Pancreas (tissue), 10 donors: ENCODE results near the gene ECSCR. TPM values are rescaled to one million over a fixed set of nuclear protein-coding genes. Genes with fewer than 3 reads are reported as not detected.

Source experiments
- ATAC-seq, 4 donors: fragments of 200-7000 bp; cut with Tn5 transposase; one replicate each; pipeline versions ENCODE4 v1.8.0 to v1.9.1; 2020; ENCODE audit warnings: mild to moderate bottlenecking in 4 of 4, moderate library complexity in 4 of 4
- DNase-seq, 6 donors: peaks; one replicate each; pipeline ENCODE4 v3.0.0-alpha.2; 2020
- FAIRE-seq: peaks from 2 replicates; lab custom pipeline; 2012; peaks lifted over from hg19 to GRCh38; lab: Jason Lieb, UNC
- H3K27ac ChIP-seq, 4 donors: fragments of 200-600 bp; sonication (generic); 1 replicate in 3 of 4; 2 replicates in 1 of 4; pipeline versions ENCODE4 v1.5.0 to v1.8.0; 2020
- H3K27me3 ChIP-seq, 4 donors: fragments of 200-600 bp; one replicate each; pipeline ENCODE4 v1.8.0; 2021
- H3K36me3 ChIP-seq, 3 donors: fragments of 200-600 bp; sonication (generic) in 1 of 3; one replicate each; pipeline versions ENCODE4 v1.5.0 to v1.8.0; 2020 to 2021
- H3K4me1 ChIP-seq, 3 donors: fragments of 200-600 bp; one replicate each; pipeline ENCODE4 v1.8.0; 2021
- H3K4me3 ChIP-seq, 4 donors: fragments of 200-600 bp; sonication (generic) in 2 of 4; one replicate each; pipeline versions ENCODE4 v1.5.0 to v1.8.0; 2020 to 2021
- H3K9me3 ChIP-seq, 4 donors: fragments of 200-600 bp; one replicate each; pipeline ENCODE4 v1.8.0; 2021
- CTCF ChIP-seq, 4 donors: fragments of 200-600 bp; sonication (generic) in 3 of 4; IDR thresholded peaks; one replicate each; pipeline versions ENCODE4 v1.5.0 to v1.8.0; 2021; ENCODE audit warnings: antibody characterized with exemption in 4 of 4
- WGBS, 2 donors: extraction: QIAGEN DNeasy Blood & Tissue Kit; methylation state at CpG; one replicate each; pipeline ENCODE4 v1.1.7; 2013; 5-methylcytosine and 5-hydroxymethylcytosine counted together
- intact Hi-C, 3 donors: fragments of 100-400 bp; cut with DNase I; formaldehyde crosslinking; loops; one replicate each; pipeline versions ENCODE4 v1.11.1 to v1.14.2; 2022
- polyA plus RNA-seq, 2 donors: library from polyadenylated mRNA; stranded (reverse); fragments of 200-250 nt; gene quantifications; one replicate each; pipeline ENCODE4 v1.2.3, GENCODE V29; 2013
- total RNA-seq, 6 donors: library from RNA; stranded (reverse); fragmentation: NEBNext Ultra II Directional in 4 of 6; extraction: Animal tissue kit (Norgen Biotek cat#: 25700) in 4 of 6; gene quantifications; one replicate each; pipeline versions ENCODE4 v1.2.1 to v1.2.4, GENCODE V29; 2021 to 2023
- donor health status: healthy with polysubstance abuse.
- donor health status: DM: no; HTN: no; CAD: no; lungs with moderate emphysema.
- donor health status: DM: no; HTN: no; CAD: no.
- donor health status: control.
- donor health status: control.
- donor health status: Bipolar disorder and iron deficiency.
- donor health status: DM: yes; HTN: yes; CAD: no.
- donor health status: DM: no; HTN: no; CAD: no.
- donor health status: DM: no; HTN: no; CAD: no.
- donor health status: DM: yes; HTN: yes; CAD: no.

Gene ECSCR
- total and polyA plus RNA-seq, 8 donors = 1.0 to 8.3 (median 2.8) TPM

- DNase-seq (no peak), FAIRE-seq (no peak), ATAC-seq (no peak)
- intact Hi-C loops = no loop called here
- WGBS, 2 donors = 52 to 76% methylated on average over 1 of the region's 1 CpG
- Histone ChIP-seq H3K27ac (no peak overlapping the region), H3K4me1 (no peaks in the 10 kb centered on the region), H3K9me3 (no peaks in the 10 kb centered on the region), H3K36me3 (no peaks in the 10 kb centered on the region), H3K4me3 (no peak overlapping the region), H3K27me3 (no peaks in the 10 kb centered on the region)
- no peak for TF ChIP-seq CTCF (IDR thresholded peaks at IDR 0.05)
These were observed 30.8 kb downstream of the ECSCR start for GRCh38 chr5:139431706-139432105.

- DNase-seq (no peak), ATAC-seq (no peak), FAIRE-seq (no peak)
- H3K4me3 ChIP-seq = no peak overlapping the region
- H3K9me3 ChIP-seq = no peaks in the 10 kb centered on the region
- no peaks in the 10 kb centered on the region for H3K36me3 ChIP-seq
- no peak for TF ChIP-seq CTCF (IDR thresholded peaks at IDR 0.05)
- no peaks in the 10 kb centered on the region for H3K27me3 ChIP-seq
- no peaks in the 10 kb centered on the region for H3K4me1 ChIP-seq
- intact Hi-C loops = no loop called here
- WGBS, 2 donors = 78 to 79% methylated on average over 2 of the region's 2 CpGs
- no peak overlapping the region for H3K27ac ChIP-seq
These were observed 32.5 kb downstream of the ECSCR start for GRCh38 chr5:139430015-139430414.

- no peaks in the 10 kb centered on the region for H3K9me3 ChIP-seq
- H3K27me3 ChIP-seq = no peaks in the 10 kb centered on the region
- H3K4me1 ChIP-seq = no peaks in the 10 kb centered on the region
- no peak overlapping the region for H3K4me3 ChIP-seq
- FAIRE-seq (no peak), ATAC-seq (no peak), DNase-seq (no peak)
- no peak overlapping the region for H3K27ac ChIP-seq
- WGBS, 2 donors = 70 to 78% methylated on average over 8 of the region's 8 CpGs
- no peaks in the 10 kb centered on the region for H3K36me3 ChIP-seq
- no peak for TF ChIP-seq CTCF (IDR thresholded peaks at IDR 0.05)
- intact Hi-C loops = loop anchor here in 1 of 3 donors (5.0 kb wide), 1 partner anchor 336 kb away; no protein-coding TSS in a partner anchor
These were observed 36.2 kb downstream of the ECSCR start for GRCh38 chr5:139426203-139426885.

GRCh38 chr5:139425497-139425896 lies 37.0 kb downstream of the ECSCR start:
- H3K27me3 ChIP-seq = no peaks in the 10 kb centered on the region
- 83 to 88% methylated on average over 5 of the region's 5 CpGs for WGBS, 2 donors

More at GRCh38 chr5:139425497-139425896, 37.0 kb downstream of the ECSCR start:
- Histone ChIP-seq H3K36me3 (no peaks in the 10 kb centered on the region), H3K27ac (no peak overlapping the region), H3K4me3 (no peak overlapping the region), H3K9me3 (no peaks in the 10 kb centered on the region), H3K4me1 (no peaks in the 10 kb centered on the region)
- FAIRE-seq (no peak), DNase-seq (no peak), ATAC-seq (no peak)
- TF ChIP-seq CTCF (IDR thresholded peaks at IDR 0.05) = no peak
- intact Hi-C loops = loop anchor here in 1 of 3 donors (5.0 kb wide), 1 partner anchor 337 kb away; no protein-coding TSS in a partner anchor
